WTC11 (cell line): ENCODE results near the gene DCTD. TPM values are rescaled to one million over a fixed set of nuclear protein-coding genes. Genes with fewer than 3 reads are reported as not detected.

Source experiments
- ATAC-seq: fragments of 200-7000 bp; cut with Tn5 transposase; 2 replicates; pipeline ENCODE4 v1.10.0; 2021; ENCODE audit warnings: mild to moderate bottlenecking, moderate library complexity
- CTCF ChIA-PET: fragments of 300-600 bp; sonication (Branson Sonifier 250); formaldehyde crosslinking; loops from one replicate; lab custom pipeline; 2021; ENCODE audit warnings: antibody characterized with exemption; lab: Charles Lee
- POLR2A ChIA-PET: fragments of 350-600 bp; sonication (Branson Sonifier 250); formaldehyde crosslinking; loops from one replicate; lab custom pipeline; 2021; ENCODE audit warnings: antibody characterized with exemption; lab: Charles Lee
- DNase-seq: peaks from one replicate; pipeline ENCODE4 v3.0.0; 2021; ENCODE audit warnings: low spot score
- H3K27ac Mint-ChIP-seq: 2 replicates; pipeline ENCODE4 v1.8.0; 2021; ENCODE audit warnings: mixed read lengths
- H3K27me3 Mint-ChIP-seq: 2 replicates; pipeline ENCODE4 v1.8.0; 2021; ENCODE audit warnings: low read depth, mild to moderate bottlenecking, moderate library complexity, mixed read lengths
- H3K36me3 Mint-ChIP-seq: 2 replicates; pipeline ENCODE4 v1.8.0; 2021; ENCODE audit warnings: mixed read lengths
- H3K4me1 Mint-ChIP-seq: 2 replicates; pipeline ENCODE4 v1.8.0; 2022; ENCODE audit warnings: mixed read lengths
- H3K4me3 Mint-ChIP-seq: 2 replicates; pipeline ENCODE4 v1.8.0; 2021; ENCODE audit warnings: mild to moderate bottlenecking, moderate library complexity, mixed read lengths
- H3K9me3 Mint-ChIP-seq: 2 replicates; pipeline ENCODE4 v1.8.0; 2021; ENCODE audit warnings: mixed read lengths
- CBFB ChIP-seq: sonication (generic); formaldehyde crosslinking; IDR thresholded peaks from 2 replicates; pipeline ENCODE4 v1.8.1; 2022; ENCODE audit warnings: mild to moderate bottlenecking, low read depth, missing genetic modification reagents
- GRHL2 ChIP-seq: fragments of 250-450 bp; sonication (Bioruptor Pico); IDR thresholded peaks from 2 replicates; pipeline ENCODE4 v1.8.0; 2022; ENCODE audit warnings: mild to moderate bottlenecking, moderate library complexity; ENCODE audit not compliant: insufficient replicate concordance, severe bottlenecking
- GTF2I ChIP-seq: fragments of 250-450 bp; sonication (Bioruptor Pico); conservative IDR thresholded peaks from 2 replicates; pipeline ENCODE4 v1.4.0; 2021; ENCODE audit warnings: mild to moderate bottlenecking
- KAT7 ChIP-seq: sonication (generic); formaldehyde crosslinking; IDR thresholded peaks from 2 replicates; pipeline ENCODE4 v1.8.1; 2023; ENCODE audit warnings: missing genetic modification reagents, mild to moderate bottlenecking, borderline replicate concordance
- ZBTB21 ChIP-seq: sonication (generic); formaldehyde crosslinking; IDR thresholded peaks from 2 replicates; pipeline ENCODE4 v1.8.1; 2023; ENCODE audit warnings: mild to moderate bottlenecking, missing genetic modification reagents, borderline replicate concordance
- ZNF121 ChIP-seq: sonication (generic); formaldehyde crosslinking; IDR thresholded peaks from 2 replicates; pipeline ENCODE4 v1.8.0; 2023; ENCODE audit warnings: missing genetic modification reagents
- ZNF317 ChIP-seq: sonication (generic); formaldehyde crosslinking; IDR thresholded peaks from 2 replicates; pipeline ENCODE4 v1.8.1; 2023; ENCODE audit warnings: low read depth, mild to moderate bottlenecking, moderate library complexity, missing genetic modification reagents, borderline replicate concordance
- ZNF416 ChIP-seq: fragments of 250-450 bp; sonication (Bioruptor Pico); IDR thresholded peaks from 2 replicates; pipeline ENCODE4 v1.9.0; 2021; ENCODE audit warnings: mild to moderate bottlenecking, inconsistent platforms
- total RNA-seq: library from RNA; stranded (reverse); gene quantifications from 3 replicates; pipeline ENCODE4 v1.2.3, GENCODE V29; 2021
- TF ChIP-seq, protein P1 (sequence below): sonication (generic); formaldehyde crosslinking; conservative IDR thresholded peaks from 2 replicates; pipeline ENCODE4 v1.8.1; 2023; ENCODE audit warnings: mild to moderate bottlenecking, low read depth, missing genetic modification reagents, moderate library complexity
- TF ChIP-seq, protein P2 (sequence below): sonication (generic); formaldehyde crosslinking; IDR thresholded peaks from 2 replicates; pipeline ENCODE4 v1.8.0; 2022; ENCODE audit warnings: missing genetic modification reagents
- TF ChIP-seq, protein P3 (sequence below): sonication (generic); formaldehyde crosslinking; IDR thresholded peaks from 2 replicates; pipeline ENCODE4 v1.8.0; 2022; ENCODE audit warnings: mild to moderate bottlenecking, missing genetic modification reagents
- TF ChIP-seq, protein P4 (sequence below): sonication (generic); formaldehyde crosslinking; IDR thresholded peaks from 2 replicates; pipeline ENCODE4 v1.8.1; 2023; ENCODE audit warnings: mild to moderate bottlenecking, missing genetic modification reagents
- TF ChIP-seq, protein P5 (sequence below): sonication (generic); formaldehyde crosslinking; IDR thresholded peaks from 2 replicates; pipeline ENCODE4 v1.8.1; 2022; ENCODE audit warnings: mild to moderate bottlenecking, missing genetic modification reagents, moderate library complexity, borderline replicate concordance
- TF ChIP-seq, protein P6 (sequence below): sonication (generic); formaldehyde crosslinking; IDR thresholded peaks from 2 replicates; pipeline ENCODE4 v1.8.1; 2023; ENCODE audit warnings: mild to moderate bottlenecking, missing genetic modification reagents, moderate library complexity
- TF ChIP-seq, protein P7 (sequence below): fragments of 200-600 bp; IDR thresholded peaks from 2 replicates; pipeline ENCODE4 v1.8.0; 2022; ENCODE audit warnings: antibody characterized with exemption

Gene DCTD
- total RNA-seq, 1 experiment from 2014 or later, result 56.8 TPM

DNA sequence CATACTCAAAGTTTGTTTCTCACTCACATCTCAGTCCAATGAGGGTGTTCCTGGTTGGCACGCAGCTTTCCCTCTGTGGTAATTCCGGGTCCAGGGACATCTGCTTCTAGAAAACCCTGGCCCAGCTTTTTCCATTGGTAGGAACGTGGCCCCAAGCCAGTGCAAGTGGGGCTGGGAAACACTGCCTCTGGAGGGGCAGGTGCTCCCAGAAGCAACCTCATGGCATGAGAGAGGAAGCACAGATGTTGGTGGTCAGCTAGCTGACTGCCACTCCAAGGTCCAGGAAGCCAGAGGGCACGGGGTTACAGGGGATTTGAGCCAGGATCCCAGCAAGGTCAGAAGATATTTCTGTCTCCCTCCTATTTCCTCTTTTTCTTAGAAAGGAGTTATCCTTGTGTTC lies 47.5 kb downstream of the DCTD start (continued):
- TF ChIP-seq, protein P1, sequence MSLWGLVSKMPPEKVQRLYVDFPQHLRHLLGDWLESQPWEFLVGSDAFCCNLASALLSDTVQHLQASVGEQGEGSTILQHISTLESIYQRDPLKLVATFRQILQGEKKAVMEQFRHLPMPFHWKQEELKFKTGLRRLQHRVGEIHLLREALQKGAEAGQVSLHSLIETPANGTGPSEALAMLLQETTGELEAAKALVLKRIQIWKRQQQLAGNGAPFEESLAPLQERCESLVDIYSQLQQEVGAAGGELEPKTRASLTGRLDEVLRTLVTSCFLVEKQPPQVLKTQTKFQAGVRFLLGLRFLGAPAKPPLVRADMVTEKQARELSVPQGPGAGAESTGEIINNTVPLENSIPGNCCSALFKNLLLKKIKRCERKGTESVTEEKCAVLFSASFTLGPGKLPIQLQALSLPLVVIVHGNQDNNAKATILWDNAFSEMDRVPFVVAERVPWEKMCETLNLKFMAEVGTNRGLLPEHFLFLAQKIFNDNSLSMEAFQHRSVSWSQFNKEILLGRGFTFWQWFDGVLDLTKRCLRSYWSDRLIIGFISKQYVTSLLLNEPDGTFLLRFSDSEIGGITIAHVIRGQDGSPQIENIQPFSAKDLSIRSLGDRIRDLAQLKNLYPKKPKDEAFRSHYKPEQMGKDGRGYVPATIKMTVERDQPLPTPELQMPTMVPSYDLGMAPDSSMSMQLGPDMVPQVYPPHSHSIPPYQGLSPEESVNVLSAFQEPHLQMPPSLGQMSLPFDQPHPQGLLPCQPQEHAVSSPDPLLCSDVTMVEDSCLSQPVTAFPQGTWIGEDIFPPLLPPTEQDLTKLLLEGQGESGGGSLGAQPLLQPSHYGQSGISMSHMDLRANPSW (CRISPR knock-in tag), result no peak
- TF ChIP-seq ZNF317 (CRISPR knock-in tag) (no peak), GRHL2 (CRISPR knock-in tag) (no peak)
- TF ChIP-seq, protein P2, sequence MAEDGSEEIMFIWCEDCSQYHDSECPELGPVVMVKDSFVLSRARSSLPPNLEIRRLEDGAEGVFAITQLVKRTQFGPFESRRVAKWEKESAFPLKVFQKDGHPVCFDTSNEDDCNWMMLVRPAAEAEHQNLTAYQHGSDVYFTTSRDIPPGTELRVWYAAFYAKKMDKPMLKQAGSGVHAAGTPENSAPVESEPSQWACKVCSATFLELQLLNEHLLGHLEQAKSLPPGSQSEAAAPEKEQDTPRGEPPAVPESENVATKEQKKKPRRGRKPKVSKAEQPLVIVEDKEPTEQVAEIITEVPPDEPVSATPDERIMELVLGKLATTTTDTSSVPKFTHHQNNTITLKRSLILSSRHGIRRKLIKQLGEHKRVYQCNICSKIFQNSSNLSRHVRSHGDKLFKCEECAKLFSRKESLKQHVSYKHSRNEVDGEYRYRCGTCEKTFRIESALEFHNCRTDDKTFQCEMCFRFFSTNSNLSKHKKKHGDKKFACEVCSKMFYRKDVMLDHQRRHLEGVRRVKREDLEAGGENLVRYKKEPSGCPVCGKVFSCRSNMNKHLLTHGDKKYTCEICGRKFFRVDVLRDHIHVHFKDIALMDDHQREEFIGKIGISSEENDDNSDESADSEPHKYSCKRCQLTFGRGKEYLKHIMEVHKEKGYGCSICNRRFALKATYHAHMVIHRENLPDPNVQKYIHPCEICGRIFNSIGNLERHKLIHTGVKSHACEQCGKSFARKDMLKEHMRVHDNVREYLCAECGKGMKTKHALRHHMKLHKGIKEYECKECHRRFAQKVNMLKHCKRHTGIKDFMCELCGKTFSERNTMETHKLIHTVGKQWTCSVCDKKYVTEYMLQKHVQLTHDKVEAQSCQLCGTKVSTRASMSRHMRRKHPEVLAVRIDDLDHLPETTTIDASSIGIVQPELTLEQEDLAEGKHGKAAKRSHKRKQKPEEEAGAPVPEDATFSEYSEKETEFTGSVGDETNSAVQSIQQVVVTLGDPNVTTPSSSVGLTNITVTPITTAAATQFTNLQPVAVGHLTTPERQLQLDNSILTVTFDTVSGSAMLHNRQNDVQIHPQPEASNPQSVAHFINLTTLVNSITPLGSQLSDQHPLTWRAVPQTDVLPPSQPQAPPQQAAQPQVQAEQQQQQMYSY (CRISPR knock-in tag), result no peak

DNA sequence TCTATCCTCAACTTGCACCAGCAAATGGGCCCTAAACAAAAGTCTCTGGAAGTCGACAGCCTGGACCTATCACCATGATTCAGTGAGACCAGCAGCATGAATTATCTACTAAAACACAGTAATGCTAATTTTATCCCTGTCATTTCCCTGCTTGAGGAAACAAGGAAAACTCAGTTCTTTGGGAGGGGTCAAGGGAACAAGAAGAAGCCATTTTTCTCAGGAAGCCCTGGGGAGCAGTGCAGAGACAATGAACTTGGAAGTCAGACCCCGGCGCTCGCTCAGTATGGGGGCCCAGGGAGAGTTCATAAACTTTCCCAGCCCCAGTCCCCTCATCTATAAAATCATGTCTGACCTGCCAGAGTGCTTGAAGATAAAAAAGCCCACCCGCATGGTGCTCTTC lies 50.4 kb downstream of the DCTD start:
- TF ChIP-seq, protein P3, sequence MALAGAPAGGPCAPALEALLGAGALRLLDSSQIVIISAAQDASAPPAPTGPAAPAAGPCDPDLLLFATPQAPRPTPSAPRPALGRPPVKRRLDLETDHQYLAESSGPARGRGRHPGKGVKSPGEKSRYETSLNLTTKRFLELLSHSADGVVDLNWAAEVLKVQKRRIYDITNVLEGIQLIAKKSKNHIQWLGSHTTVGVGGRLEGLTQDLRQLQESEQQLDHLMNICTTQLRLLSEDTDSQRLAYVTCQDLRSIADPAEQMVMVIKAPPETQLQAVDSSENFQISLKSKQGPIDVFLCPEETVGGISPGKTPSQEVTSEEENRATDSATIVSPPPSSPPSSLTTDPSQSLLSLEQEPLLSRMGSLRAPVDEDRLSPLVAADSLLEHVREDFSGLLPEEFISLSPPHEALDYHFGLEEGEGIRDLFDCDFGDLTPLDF (CRISPR knock-in tag), result no peak
- TF ChIP-seq, protein P4, sequence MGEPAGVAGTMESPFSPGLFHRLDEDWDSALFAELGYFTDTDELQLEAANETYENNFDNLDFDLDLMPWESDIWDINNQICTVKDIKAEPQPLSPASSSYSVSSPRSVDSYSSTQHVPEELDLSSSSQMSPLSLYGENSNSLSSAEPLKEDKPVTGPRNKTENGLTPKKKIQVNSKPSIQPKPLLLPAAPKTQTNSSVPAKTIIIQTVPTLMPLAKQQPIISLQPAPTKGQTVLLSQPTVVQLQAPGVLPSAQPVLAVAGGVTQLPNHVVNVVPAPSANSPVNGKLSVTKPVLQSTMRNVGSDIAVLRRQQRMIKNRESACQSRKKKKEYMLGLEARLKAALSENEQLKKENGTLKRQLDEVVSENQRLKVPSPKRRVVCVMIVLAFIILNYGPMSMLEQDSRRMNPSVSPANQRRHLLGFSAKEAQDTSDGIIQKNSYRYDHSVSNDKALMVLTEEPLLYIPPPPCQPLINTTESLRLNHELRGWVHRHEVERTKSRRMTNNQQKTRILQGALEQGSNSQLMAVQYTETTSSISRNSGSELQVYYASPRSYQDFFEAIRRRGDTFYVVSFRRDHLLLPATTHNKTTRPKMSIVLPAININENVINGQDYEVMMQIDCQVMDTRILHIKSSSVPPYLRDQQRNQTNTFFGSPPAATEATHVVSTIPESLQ (CRISPR knock-in tag), result no peak
- TF ChIP-seq ZNF416 (CRISPR knock-in tag), result no peak
- no peak for TF ChIP-seq ZNF121 (CRISPR knock-in tag)
- TF ChIP-seq, protein P5, sequence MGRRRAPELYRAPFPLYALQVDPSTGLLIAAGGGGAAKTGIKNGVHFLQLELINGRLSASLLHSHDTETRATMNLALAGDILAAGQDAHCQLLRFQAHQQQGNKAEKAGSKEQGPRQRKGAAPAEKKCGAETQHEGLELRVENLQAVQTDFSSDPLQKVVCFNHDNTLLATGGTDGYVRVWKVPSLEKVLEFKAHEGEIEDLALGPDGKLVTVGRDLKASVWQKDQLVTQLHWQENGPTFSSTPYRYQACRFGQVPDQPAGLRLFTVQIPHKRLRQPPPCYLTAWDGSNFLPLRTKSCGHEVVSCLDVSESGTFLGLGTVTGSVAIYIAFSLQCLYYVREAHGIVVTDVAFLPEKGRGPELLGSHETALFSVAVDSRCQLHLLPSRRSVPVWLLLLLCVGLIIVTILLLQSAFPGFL, result no peak
- TF ChIP-seq, all 79 proteins: peak for 0
- Mint-ChIP-seq H3K9me3 (no peaks in the 10 kb centered on the region), H3K4me3 (no peak overlapping the region), H3K36me3 (no peaks in the 10 kb centered on the region), H3K27me3 (no peaks in the 10 kb centered on the region), H3K4me1 (peaks cover 47% of the 10 kb centered on the region), H3K27ac (peak overlapping the region; percentile 30; the same call in 1 of the 2 replicates)
- DNase-seq, result no peak
- CTCF ChIA-PET, result no interaction called here
- POLR2A ChIA-PET, result no interaction called here
- ATAC-seq, result no peak

DNA sequence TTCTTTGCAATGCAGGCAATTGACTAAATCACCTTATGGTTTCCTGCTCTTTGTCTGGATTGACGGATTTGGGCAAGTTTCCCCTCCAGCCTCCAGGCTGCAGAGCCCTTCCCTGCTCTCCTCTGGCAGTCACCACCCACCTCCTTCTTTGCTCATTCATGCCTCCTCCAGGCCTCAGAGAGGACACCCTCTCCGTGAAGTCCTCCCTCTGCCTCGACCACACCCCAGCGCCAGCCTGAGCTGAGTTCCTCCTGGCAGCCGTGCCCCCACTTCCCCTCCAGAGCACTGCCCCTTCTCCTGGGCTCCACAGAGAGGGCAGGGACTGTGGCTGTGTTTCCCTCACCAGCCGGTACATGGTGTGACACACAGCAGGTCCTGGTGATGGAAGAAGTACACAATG lies 53.7 kb downstream of the DCTD start:
- CTCF ChIA-PET, result interaction anchor here (0.5 kb wide), 1 partner anchor 87 kb away, joined by 3 read pairs; no protein-coding TSS in a partner anchor
- no peaks in the 10 kb centered on the region for H3K36me3 Mint-ChIP-seq
- DNase-seq, result no peak
- peak; percentile 24; the same call in 1 of the 2 replicates for ATAC-seq
- peaks cover 50% of the 10 kb centered on the region for H3K4me1 Mint-ChIP-seq
- POLR2A ChIA-PET, result no interaction called here
- no peaks in the 10 kb centered on the region for H3K27me3 Mint-ChIP-seq
- no peak overlapping the region for H3K27ac Mint-ChIP-seq
- peaks cover 8% of the 10 kb centered on the region for H3K9me3 Mint-ChIP-seq
- no peak overlapping the region for H3K4me3 Mint-ChIP-seq
- TF ChIP-seq, protein P6, sequence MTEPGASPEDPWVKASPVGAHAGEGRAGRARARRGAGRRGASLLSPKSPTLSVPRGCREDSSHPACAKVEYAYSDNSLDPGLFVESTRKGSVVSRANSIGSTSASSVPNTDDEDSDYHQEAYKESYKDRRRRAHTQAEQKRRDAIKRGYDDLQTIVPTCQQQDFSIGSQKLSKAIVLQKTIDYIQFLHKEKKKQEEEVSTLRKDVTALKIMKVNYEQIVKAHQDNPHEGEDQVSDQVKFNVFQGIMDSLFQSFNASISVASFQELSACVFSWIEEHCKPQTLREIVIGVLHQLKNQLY (CRISPR knock-in tag), result no peak
- TF ChIP-seq CBFB (CRISPR knock-in tag) (no peak), GTF2I (CRISPR knock-in tag) (no peak), KAT7 (CRISPR knock-in tag) (no peak), ZBTB21 (CRISPR knock-in tag) (no peak)
- TF ChIP-seq, protein P7, sequence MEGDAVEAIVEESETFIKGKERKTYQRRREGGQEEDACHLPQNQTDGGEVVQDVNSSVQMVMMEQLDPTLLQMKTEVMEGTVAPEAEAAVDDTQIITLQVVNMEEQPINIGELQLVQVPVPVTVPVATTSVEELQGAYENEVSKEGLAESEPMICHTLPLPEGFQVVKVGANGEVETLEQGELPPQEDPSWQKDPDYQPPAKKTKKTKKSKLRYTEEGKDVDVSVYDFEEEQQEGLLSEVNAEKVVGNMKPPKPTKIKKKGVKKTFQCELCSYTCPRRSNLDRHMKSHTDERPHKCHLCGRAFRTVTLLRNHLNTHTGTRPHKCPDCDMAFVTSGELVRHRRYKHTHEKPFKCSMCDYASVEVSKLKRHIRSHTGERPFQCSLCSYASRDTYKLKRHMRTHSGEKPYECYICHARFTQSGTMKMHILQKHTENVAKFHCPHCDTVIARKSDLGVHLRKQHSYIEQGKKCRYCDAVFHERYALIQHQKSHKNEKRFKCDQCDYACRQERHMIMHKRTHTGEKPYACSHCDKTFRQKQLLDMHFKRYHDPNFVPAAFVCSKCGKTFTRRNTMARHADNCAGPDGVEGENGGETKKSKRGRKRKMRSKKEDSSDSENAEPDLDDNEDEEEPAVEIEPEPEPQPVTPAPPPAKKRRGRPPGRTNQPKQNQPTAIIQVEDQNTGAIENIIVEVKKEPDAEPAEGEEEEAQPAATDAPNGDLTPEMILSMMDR, result no peak
- TF ChIP-seq, protein P2 (CRISPR knock-in tag), result no peak
